ENCODE data around the gene KCNC4.

DNA sequence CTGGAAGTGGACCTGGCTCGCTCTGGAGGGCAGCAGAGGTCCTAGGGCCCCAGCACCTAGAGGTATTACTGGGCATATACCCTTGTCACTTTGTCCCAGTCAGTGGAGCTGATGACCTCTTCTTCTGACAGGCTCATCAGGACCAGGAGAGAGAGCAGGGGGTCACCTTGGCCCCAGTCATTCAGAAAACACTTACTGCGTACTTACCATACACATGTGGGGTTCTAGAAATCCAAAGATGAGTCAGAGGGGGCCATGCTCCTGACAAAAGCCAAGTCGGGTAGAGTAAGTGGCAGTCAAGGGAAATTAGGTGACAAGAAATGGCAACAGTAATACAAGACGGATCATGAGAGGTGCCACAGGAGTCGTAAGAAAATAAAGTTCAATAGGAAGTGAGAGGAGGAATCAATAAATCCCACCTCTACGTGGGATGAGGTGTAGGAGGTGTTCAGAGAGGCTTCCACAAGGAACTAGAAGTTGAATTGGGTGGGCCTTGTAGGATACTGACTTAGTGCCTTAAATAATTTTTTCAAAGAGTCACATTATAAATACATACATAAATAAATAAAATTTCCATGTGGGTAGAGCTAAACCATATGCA is 6.8 kb downstream of the KCNC4 start:
- TF ChIP-seq GATA3 (IDR thresholded peaks at IDR 0.05; ENCODE audit: low read depth, low read length): no peak
- TF ChIP-seq GATA2 (IDR thresholded peaks at IDR 0.05; ENCODE audit: low read depth, low read length): no peak
